Sigmoid colon (tissue), 4 donors: Measurements from ENCODE around the gene PNPLA6.

Source experiments
- POLR2AphosphoS5 ChIP-seq, 4 donors: sonication (generic); formaldehyde crosslinking; IDR thresholded peaks; one replicate each; pipeline ENCODE4 v1.6.1; 2017; ENCODE audit warnings: antibody characterized with exemption in 4 of 4
- TF ChIP-seq, protein P1 (sequence below), 4 experiments: fragments of 450-650 bp in 3 of 4; fragments of 200-600 bp in 1 of 4; IDR thresholded peaks; one replicate each; pipeline ENCODE4 v1.5.1; 2016 to 2019; ENCODE audit warnings: antibody characterized with exemption in 4 of 4, mild to moderate bottlenecking in 3 of 4, moderate library complexity in 2 of 4

DNA sequence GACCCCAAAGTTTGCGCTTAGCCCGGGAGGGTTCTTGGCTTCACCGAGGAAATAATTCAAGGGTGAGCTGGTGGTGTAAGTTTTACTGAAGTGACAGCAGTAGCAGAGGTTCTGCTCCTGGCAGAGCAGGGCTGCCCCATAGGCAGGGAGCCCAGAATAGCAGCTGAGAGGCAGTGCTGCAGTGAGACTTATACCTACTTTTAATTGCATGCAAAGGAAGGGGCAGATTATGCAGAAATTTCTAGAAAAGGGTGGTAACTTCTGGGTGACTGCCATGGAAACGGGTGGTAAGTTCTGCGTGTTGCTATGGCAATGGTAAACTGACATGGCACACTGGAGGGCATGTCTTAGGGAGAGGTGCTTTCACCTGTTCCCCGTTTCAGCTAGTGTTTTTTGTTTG lies 42.6 kb downstream of the PNPLA6 start:
- TF ChIP-seq, protein P1, sequence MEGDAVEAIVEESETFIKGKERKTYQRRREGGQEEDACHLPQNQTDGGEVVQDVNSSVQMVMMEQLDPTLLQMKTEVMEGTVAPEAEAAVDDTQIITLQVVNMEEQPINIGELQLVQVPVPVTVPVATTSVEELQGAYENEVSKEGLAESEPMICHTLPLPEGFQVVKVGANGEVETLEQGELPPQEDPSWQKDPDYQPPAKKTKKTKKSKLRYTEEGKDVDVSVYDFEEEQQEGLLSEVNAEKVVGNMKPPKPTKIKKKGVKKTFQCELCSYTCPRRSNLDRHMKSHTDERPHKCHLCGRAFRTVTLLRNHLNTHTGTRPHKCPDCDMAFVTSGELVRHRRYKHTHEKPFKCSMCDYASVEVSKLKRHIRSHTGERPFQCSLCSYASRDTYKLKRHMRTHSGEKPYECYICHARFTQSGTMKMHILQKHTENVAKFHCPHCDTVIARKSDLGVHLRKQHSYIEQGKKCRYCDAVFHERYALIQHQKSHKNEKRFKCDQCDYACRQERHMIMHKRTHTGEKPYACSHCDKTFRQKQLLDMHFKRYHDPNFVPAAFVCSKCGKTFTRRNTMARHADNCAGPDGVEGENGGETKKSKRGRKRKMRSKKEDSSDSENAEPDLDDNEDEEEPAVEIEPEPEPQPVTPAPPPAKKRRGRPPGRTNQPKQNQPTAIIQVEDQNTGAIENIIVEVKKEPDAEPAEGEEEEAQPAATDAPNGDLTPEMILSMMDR (IDR thresholded peaks at IDR 0.05): no peak
- no peak for TF ChIP-seq POLR2AphosphoS5 (IDR thresholded peaks at IDR 0.05)
